GM21619 (cell line): ENCODE results near the gene FOLH1.
"Not testable (repeated sequence)": the region's sequence is repeated elsewhere in the genome, so short reads cannot be mapped to it uniquely, and the experiment has no call there.

Experiments
- ATAC-seq: cut with Tn5 transposase; IDR thresholded peaks from one replicate; pipeline ENCODE4 v1.9.1; 2021; ENCODE audit not compliant: unreplicated experiment

The FOLH1 gene

GRCh38 chr11:49184756-49185155 lies 23.6 kb downstream of the FOLH1 start:
- not testable (repeated sequence) for ATAC-seq

- ATAC-seq: not testable (repeated sequence)
These were observed 30.5 kb downstream of the FOLH1 start for GRCh38 chr11:49177936-49178335.

- ATAC-seq: not testable (repeated sequence)
These were observed 33.0 kb downstream of the FOLH1 start for GRCh38 chr11:49175378-49175777.

- not testable (repeated sequence) for ATAC-seq
These were observed 33.6 kb downstream of the FOLH1 start for GRCh38 chr11:49174691-49175366.

- ATAC-seq: not testable (repeated sequence)
These were observed 36.8 kb downstream of the FOLH1 start for GRCh38 chr11:49171613-49172012.

GRCh38 chr11:49169579-49169978 lies 38.8 kb downstream of the FOLH1 start:
- not testable (repeated sequence) for ATAC-seq

GRCh38 chr11:49168992-49169391 lies 39.4 kb downstream of the FOLH1 start:
- ATAC-seq: not testable (repeated sequence)

GRCh38 chr11:49151211-49151610 lies 57.2 kb downstream of the FOLH1 start:
- ATAC-seq: no peak

GRCh38 chr11:49102356-49102755 lies 106.0 kb downstream of the FOLH1 start:
- ATAC-seq: not testable (repeated sequence)
